MM.1S (cell line): ENCODE results near the gene CMTR1.

Experiments
- EZH2 ChIP-seq: fragments of 300-600 bp; sonication (generic); optimal IDR thresholded peaks from 2 replicates; pipeline ENCODE3; 2017; ENCODE audit warnings: low read depth, mild to moderate bottlenecking, antibody characterized with exemption, low read length, mixed read lengths
- EZH2phosphoT487 ChIP-seq: fragments of 300-600 bp; sonication (generic); IDR thresholded peaks from 2 replicates; pipeline ENCODE4 v1.6.1; 2018; ENCODE audit warnings: antibody characterized with exemption, low read length
- TF ChIP-seq, protein P1 (sequence below): fragments of 300-600 bp; sonication (generic); IDR thresholded peaks from 2 replicates; pipeline ENCODE4 v1.5.1; 2016; ENCODE audit warnings: antibody characterized with exemption, low read length, mixed read lengths

- TF ChIP-seq, protein P1, sequence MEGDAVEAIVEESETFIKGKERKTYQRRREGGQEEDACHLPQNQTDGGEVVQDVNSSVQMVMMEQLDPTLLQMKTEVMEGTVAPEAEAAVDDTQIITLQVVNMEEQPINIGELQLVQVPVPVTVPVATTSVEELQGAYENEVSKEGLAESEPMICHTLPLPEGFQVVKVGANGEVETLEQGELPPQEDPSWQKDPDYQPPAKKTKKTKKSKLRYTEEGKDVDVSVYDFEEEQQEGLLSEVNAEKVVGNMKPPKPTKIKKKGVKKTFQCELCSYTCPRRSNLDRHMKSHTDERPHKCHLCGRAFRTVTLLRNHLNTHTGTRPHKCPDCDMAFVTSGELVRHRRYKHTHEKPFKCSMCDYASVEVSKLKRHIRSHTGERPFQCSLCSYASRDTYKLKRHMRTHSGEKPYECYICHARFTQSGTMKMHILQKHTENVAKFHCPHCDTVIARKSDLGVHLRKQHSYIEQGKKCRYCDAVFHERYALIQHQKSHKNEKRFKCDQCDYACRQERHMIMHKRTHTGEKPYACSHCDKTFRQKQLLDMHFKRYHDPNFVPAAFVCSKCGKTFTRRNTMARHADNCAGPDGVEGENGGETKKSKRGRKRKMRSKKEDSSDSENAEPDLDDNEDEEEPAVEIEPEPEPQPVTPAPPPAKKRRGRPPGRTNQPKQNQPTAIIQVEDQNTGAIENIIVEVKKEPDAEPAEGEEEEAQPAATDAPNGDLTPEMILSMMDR = no peak
- no peak for TF ChIP-seq EZH2phosphoT487
- no peak for TF ChIP-seq EZH2
Measured at GRCh38 chr6:37406726-37407341, 26.2 kb upstream of the CMTR1 start.
